GM18507 (cell line): ENCODE measurements around the gene LUZP2.

Experiments
- DNase-seq: peaks from one replicate; pipeline ENCODE4 v3.0.0; 2011; ENCODE audit warnings: low read depth; ENCODE audit not compliant: insufficient read length; ENCODE audit errors: extremely low spot score
- FAIRE-seq: peaks from 2 replicates; lab custom pipeline; 2011; peaks lifted over from hg19 to GRCh38; lab: Jason Lieb, UNC

Gene LUZP2

DNA sequence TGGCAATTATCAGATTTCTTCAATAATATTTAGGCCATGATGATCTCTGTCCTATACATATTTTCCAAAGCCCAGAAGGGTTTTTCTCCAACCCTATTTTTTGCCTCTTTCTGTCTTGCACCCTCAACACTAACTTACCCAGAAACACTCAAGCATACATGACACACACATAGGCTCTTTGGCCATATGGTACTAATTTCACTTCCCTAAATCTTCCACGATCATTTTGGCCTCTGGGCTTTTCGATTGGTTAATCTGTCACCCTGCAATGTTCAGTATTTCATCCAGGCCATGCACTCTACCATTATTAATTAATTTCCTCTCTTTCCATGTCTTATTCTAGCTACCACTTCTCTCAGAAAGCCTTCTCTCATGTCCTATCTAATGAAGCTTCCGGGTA, 59.8 kb downstream of the LUZP2 start:
- FAIRE-seq, result no peak

DNA sequence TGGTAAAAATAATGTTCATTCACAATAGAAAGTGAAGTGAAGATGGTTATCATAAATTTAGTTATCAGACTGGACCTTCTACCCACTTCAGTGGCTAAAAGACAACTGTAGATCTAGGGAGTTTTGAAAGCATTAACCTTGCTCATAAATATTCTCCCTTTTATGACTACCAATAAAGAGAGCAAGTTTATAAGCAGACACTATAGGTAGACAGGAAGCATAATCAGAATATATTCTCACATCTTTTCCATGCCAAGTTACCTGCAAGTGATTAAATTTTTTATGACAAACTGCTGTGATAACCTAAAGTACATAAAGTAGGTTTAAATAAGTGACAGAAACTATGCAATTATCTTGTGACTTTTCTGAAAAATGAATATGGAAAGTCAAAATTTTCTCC, 62.5 kb downstream of the LUZP2 start:
- no peak for FAIRE-seq
- no peak for DNase-seq

More for the DNA sequence above, 59.8 kb downstream of the LUZP2 start:
- no peak for DNase-seq

DNA sequence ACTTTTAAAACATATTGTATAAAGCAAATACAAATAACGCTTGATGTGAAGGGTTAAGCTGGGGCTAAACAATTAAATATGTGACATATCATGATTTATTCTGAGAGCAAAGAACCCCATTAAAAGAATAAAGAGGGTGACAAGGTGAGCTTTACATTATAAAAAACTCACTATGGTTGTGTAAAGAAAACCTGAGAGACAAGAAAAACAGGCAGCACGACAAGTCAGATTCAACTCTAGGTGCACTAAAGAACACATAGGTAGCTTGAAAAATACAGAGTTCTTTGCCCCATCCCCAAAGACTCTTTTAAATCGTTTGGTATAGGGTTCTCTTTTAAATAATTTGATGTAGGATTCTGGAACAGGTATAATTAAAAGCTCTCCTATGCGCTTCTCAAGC, 63.5 kb downstream of the LUZP2 start:
- no peak for DNase-seq
- FAIRE-seq, result no peak

DNA sequence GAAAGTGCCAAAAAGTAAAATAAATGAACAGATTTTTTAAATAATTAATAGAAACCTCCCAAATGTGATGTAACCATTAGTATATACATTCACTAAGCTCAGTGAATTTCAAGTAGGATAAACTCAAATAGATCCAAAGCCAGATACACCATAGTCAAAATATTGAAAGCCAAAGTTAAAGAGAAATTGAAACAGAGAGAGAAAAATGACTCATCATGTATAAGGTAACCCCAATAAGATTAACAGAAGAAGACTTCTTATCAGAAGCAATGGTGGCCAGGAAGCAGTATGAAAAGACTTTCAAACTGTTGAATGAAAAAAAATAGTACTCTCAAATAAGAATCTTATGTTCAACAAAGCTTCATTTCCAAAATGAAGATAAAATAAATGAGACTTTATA, 70.5 kb downstream of the LUZP2 start:
- FAIRE-seq (no peak), DNase-seq (no peak)

DNA sequence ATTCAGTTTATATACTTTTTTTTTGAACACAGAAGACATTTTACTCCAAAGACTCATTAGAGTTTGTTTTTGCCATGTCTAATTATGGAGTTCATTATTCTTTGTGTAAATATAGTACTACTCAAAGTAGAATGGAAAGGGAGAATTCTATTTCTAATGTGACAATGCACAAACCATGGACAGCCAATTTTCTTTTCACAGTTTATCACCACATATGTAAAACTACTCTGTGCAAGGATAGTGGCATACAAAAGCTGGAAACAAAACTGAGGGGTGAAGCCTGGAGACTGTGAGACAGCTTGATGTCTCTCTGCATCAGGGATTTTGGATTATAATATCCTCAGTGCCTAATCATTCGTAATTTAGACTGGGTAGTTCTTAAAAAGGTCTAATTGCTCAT, 75.5 kb downstream of the LUZP2 start:
- DNase-seq (no peak), FAIRE-seq (no peak)

DNA sequence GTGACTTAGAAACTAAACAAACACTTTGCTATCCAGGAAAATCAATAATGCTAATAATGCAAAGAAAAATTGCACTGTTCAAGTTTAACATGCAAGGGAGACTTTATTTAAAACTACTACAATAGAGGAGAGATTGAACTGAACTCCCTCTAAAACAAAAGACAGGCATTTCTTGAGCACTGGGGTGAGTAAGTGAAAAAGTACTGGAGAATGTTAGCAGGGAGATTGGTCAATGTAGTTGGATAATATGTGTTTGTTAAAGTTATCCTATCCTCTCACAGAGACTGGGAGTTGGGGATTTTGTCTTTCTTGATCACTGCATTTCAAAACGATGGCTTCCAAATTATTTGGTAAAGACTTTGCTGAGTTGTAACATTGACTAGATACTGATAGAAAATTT, 77.6 kb downstream of the LUZP2 start:
- no peak for FAIRE-seq
- DNase-seq, result no peak

DNA sequence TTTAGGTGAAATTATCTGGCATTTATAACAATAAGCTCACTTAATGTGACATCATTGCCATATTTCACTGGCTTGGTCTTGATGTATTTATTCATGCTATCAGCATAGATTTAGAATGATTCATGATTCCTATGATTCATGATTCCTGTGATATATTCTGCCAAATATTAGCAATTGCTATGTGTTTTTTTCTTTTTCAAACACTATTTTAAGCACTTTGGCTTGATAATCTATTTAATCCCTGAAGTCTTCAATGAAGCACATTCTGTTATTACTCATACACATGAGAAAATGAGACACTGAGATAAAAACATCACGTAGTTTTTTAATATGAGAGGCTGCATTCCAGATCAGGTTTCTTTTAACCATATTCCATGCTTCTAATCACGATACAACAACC, 78.5 kb downstream of the LUZP2 start:
- DNase-seq, result no peak
- FAIRE-seq, result no peak

DNA sequence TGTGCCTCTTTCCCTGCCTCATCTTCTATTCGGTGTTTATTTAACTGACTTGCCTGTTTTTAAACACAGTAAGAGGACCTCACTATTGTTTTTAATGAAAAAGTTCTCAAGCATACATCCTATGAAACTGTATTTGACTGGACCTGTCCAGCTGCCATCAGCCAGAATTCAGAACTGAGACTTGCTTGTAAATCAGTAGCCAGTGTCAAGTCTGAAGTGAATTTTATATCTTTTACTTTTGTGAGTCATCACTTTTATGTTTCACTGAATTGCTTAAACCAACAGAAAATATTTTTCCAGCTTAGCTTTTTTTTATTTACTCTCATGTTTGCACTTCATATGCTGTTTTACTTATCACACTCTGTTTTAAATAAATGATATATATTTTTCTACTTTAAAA, 88.3 kb downstream of the LUZP2 start:
- DNase-seq (no peak), FAIRE-seq (no peak)

DNA sequence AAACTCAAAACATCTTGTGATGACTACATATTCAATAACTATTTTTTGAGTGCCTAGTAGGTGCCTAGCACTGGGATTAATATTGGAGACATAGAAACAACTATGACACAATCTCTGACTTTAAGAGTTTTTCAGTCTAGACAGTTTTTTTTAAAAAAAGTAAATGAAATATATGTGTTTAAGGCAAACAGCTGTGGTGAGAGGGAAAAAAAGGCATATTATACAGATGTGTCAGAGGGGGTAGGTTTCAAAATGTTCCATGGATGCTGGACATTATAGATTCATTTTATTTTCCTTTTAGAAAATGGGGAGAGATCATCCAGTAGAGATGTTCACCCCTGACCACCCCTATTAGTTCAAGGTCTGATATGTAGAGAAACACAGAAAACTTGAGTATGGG, 90.8 kb downstream of the LUZP2 start:
- FAIRE-seq, result no peak
- DNase-seq, result no peak

DNA sequence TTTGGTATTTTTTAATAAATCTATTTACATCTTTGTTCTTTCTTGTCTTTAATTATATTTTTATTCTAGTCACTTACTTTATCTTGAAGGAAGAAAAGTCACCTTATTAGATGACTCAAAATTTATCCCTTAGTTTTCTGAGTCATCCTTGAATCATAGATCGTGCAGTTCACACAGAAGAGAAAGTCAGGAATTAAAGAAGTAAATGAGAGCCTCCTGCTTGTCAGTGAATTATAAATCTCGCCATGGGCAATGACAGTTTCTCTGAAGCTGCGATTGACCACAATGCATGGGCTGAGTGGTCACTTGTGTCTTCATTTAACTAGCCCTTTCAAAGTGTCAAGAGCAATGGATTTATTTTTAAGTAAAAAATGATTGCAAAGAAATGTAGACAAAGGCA, 91.2 kb downstream of the LUZP2 start:
- FAIRE-seq (no peak), DNase-seq (no peak)

DNA sequence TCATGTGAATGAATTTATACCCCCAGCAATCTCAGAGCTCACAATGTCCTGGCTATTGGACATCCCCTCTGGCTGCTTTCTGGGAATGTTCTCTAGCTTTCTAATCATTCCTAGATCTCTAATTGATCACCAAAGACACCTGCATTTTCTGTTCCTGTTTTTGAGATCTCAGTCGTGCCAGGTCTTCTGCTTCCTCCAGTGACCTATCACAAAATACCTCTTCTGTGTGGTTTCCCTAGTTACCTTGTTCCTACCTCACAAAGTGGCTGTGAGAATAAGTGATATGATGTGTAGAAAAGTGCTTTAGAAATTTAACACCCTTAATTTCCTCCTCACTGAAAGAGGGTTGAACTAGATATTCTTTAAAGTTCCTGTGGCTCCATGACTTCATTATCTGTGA, 92.2 kb downstream of the LUZP2 start:
- FAIRE-seq, result no peak
- no peak for DNase-seq

DNA sequence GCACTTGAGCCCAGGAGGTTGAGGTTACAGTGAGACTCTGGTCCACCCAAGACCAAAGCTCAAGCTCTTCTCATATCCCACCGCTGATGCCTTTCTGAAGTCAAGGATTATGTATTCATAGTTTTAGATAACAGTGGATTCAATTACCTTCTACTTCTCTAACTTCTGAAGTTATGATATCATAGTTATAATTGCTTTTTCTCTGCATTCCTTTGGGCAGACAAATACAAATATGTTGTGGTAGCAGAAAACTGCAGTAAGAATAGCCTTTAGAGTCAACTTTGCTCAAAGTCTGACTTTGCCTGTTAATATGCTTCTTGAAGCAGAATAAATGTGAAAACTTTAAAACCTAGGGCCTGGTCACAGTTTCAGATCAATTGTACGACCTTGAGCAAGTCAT, 94.4 kb downstream of the LUZP2 start:
- FAIRE-seq, result no peak
- no peak for DNase-seq

DNA sequence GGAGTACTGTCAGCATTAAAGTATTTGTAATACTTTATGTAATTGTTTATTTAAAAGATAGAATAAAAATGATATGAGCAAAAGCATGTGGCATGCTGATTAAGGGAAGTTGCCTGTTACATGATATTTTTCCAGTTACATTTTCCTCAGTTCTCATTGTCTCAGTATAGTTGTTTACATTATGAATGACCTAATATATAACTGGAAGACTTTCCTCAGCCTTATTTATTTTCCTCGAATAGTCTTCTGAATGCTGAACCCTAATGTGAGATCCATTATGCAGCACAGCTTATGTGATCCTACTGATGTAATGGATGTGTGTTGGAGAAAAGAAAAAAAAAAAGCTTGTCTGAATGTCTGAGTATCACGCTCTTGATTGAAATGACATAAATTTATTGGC, 95.5 kb downstream of the LUZP2 start:
- no peak for FAIRE-seq
- DNase-seq, result no peak

DNA sequence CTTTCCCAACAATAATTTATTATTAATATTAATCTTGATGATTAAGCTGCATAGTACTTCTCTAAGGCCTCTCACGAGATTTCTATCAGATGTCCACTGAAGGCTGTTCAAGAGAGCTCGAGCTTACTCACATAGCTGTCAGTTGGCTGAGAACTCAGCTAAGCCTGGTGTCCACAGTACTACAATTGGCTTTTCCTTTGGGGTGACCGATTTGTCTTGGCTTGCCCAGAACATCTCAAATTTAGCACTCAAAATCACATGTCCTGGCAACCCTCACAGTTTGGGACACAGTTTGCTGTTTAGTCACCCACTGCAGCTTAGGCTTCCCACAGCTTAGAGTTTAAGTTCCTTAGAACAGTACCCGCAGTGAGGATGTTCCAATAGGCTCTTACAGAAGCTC, 96.5 kb downstream of the LUZP2 start:
- no peak for FAIRE-seq
- no peak for DNase-seq

DNA sequence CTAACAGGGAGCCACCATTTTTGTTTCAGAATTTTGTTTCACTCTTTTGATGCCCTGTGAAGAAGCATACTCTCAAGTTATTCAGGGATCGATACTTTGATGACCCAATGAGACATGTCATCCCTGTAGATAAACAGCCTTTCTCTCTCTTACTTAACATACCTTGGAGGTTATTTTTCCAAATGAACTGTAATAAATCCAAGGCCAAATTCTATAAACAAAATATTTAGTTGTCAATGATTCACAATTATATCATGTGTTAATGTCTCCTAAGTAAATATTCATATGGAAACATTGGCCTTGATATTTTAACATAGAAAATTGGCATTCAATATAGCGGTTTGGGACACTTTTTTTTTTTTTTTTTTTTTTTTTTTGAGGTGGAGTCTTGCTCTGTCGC, 97.5 kb downstream of the LUZP2 start:
- DNase-seq (no peak), FAIRE-seq (no peak)

DNA sequence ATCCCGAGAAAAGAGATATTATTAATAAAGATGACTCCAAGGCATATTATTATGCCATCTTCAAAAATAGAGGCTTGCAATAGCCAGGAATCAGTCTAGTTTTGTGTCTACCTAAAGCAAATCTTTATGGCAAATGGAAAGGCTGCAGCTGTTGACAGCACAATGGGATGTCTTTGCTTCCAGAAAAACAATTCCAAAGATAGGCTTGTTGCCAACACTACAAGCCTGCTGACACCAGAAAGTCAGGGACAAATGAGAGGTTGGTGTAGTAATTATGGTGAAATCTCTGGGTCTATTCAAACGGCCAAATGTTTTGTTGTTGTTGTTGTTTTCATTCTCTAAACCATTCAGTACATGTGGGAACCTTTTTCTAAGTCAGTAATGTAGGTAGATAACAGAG, 101.8 kb downstream of the LUZP2 start:
- FAIRE-seq, result no peak
- no peak for DNase-seq

DNA sequence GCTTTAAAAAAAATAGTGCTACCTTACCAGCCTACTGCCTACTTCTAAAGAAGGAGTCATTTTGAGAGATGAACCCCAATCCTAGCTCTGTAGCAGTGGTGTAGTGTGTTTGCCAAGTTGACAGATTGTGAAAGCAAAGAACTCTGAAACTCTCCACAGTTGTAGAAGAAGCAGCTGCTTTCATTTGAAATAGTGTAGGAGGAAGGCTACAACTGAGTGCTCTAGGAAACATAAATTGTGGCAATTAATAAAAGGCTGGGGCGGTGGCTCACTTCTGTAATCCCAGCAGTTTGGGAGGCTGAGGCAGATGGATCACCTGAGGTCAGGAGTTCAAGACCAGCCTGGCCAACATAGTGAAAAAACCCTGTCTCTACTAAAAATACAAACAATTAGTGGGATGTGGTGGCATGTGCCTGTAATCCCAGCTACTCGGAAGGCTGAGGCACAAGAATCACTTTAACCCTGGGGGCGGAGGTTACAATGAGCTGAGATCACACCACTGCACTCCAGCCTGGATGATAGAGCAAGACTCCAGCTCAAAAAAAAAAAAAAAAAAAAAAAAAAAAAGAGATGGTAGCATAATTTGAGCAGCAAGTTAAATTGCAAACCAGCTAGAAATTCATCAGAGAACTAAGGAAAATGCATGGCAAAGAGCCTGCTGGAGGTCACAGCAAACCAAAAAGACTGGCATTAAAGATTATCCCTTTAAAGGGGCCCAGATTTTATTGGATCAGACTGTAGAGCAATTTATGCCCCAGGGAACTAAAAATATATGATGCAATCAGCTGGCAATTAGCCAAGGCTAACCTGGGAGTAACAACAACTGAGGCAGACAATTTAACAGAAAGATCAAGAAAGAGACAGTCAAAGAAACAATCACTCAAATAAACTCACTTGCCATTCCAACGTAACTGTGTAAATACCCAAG, 112.6 kb downstream of the LUZP2 start:
- no peak for FAIRE-seq
- DNase-seq, result no peak

DNA sequence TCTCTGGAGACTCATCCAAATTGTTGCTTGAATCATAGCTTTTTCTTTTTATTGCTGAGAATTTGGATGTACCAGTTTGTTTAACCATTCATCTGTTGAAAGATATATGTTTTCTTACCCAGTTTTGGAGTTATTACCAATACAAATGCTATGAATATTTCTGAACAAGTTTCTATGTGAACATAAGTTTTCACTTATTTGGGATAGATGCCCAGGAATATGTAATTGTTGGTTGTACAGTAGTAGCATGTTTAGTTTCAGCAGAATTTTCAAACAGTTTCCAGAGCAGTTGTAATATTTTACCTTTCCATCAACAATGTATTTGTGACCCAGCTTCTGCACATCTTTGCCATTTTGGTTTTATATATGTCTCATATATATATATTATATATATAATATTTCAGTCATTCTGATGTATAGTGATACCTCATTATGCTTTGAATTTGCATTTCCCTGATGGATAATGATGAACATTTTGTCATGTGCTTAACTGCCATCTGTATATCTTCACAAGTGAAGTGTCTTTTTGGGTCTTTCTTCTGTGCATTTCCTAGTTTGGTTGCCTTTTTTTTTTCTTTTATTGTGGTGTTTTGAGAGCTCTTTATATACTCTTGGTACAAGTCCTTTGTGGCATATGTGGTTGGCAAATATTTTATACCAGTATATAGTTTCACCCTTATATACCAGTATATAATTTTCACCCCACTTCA, 118.8 kb downstream of the LUZP2 start:
- FAIRE-seq, result no peak
- DNase-seq, result no peak

DNA sequence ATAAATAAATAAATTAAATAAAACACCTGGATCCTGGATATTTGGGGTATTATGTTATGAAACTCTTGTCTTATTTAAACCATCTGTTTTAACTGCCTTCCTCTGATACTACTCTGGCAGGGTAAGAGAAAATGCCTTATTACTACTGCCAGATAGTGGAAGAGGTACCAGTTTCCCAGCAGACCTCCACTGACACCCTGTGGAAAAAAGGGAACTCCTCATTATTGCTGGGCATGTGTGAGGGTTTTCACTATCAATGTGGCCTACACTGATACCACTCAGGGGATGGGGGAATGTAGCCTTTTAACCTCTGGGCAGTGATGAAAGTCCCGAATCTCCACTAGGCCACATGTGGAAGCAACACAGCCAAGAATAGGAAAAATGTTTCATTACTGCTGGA, 121.0 kb downstream of the LUZP2 start:
- DNase-seq, result no peak
- no peak for FAIRE-seq

DNA sequence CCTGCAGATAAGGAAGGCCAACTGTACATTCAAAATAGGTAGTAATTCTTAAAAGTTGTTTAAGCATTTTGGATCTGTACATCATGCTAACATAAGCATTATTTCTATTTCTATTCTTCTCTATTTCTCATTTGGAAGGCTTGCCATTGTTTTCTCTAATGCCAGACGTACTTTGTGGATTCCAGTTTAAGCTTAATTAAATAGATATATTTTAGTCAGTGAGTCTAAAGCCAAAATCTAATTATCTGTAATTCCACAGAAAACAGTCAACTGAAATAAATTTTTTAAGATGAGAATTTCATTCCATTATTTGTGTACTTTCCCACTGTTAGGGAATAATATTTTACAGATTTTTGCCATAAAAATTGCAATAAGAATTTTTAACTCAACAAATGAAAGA, 123.0 kb downstream of the LUZP2 start:
- FAIRE-seq (no peak), DNase-seq (no peak)

DNA sequence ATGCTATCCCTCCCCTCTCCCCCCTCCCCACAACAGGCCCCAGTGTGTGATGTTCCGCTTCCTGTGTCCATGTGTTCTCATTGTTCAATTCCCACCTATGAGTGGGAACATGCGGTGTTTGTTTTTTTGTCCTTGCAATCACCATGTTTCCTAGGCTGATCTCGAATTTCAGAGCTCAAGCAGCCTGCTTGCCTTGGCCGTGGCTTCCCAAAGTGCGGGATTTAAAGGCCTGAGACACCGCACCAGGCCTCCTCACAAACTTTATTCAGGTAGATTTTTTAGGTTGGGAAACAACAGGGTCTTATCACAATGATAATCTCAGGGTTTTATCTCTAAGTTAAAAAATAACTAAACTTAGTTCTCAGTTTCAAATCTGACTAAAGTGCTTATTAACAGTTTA, 125.4 kb downstream of the LUZP2 start:
- DNase-seq (no peak), FAIRE-seq (no peak)
